Suprapubic skin (tissue), 4 donors: ENCODE results near the gene BGLAP. TPM values are rescaled to one million over a fixed set of nuclear protein-coding genes. Genes with fewer than 3 reads are reported as not detected.
A peak's percentile ranks its signal among the peaks of the same experiment; 100 is the strongest.

Source experiments
- DNase-seq, 2 donors: peaks; one replicate each; pipeline ENCODE4 v3.0.0-alpha.2; 2019; ENCODE audit warnings: low spot score in 2 of 2
- H3K27ac ChIP-seq: fragments of 200-600 bp; sonication (generic); one replicate; pipeline ENCODE4 v1.5.1; 2019
- H3K27me3 ChIP-seq: fragments of 200-600 bp; sonication (generic); one replicate; pipeline ENCODE4 v1.5.1; 2019
- H3K36me3 ChIP-seq: fragments of 200-600 bp; sonication (generic); one replicate; pipeline ENCODE4 v1.5.1; 2019
- H3K4me1 ChIP-seq: fragments of 200-600 bp; sonication (generic); one replicate; pipeline ENCODE4 v1.5.1; 2019
- H3K4me3 ChIP-seq: fragments of 200-600 bp; sonication (generic); one replicate; pipeline ENCODE4 v1.5.1; 2019; ENCODE audit warnings: mild to moderate bottlenecking
- H3K9me3 ChIP-seq: fragments of 200-600 bp; sonication (generic); one replicate; pipeline ENCODE4 v1.5.1; 2019
- EP300 ChIP-seq: sonication (generic); formaldehyde crosslinking; IDR thresholded peaks from one replicate; pipeline ENCODE4 v1.6.1; 2017; ENCODE audit warnings: antibody characterized with exemption
- POLR2A ChIP-seq, 2 donors: fragments of 450-650 bp; IDR thresholded peaks; one replicate each; pipeline ENCODE4 v1.6.1; 2017; ENCODE audit warnings: antibody characterized with exemption in 2 of 2, mild to moderate bottlenecking in 2 of 2, moderate library complexity in 2 of 2
- POLR2AphosphoS5 ChIP-seq, 3 donors: sonication (generic); formaldehyde crosslinking; IDR thresholded peaks; one replicate each; pipeline ENCODE4 v1.6.1; 2017; ENCODE audit warnings: antibody characterized with exemption in 3 of 3
- WGBS: methylation state at CpG from one replicate; pipeline ENCODE4 v1.1.5; 2018; 5-methylcytosine and 5-hydroxymethylcytosine counted together
- total RNA-seq, 4 donors: library from RNA; depleted of rRNA; stranded (reverse); fragments of >200 nt; gene quantifications; one replicate each; pipeline ENCODE4 v1.1.0, GENCODE V29; 2016
- TF ChIP-seq, protein P1 (sequence below), 2 donors: fragments of 200-600 bp in 1 of 2; fragments of 450-650 bp in 1 of 2; sonication (generic) in 1 of 2; IDR thresholded peaks; one replicate each; pipeline ENCODE4 v1.5.1; 2016 to 2019; ENCODE audit warnings: antibody characterized with exemption in 2 of 2, mild to moderate bottlenecking in 1 of 2, moderate library complexity in 1 of 2

BGLAP gene
- total RNA-seq, 4 donors from 2014 or later = 1.2 to 4.4 TPM; not detected in 2

DNA sequence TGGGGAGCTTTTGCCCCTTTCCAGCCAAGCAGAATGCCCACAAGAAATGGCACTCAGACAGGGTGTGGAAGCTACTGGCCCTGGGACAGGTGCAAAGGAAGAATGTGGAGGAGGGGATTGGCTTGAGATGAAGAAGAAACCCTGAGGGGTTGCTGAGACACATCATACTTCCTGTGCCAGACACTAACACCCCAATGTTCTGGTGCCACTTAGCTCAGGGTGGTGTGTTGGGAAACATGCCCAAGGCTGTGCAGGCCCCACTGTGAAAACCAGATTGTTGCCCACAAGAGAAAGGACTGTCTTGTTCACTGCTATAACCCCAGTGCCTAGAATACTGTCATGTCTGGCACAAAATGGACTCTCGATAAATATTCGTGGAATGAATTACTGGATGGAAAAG, 15.7 kb downstream of the BGLAP start:
- Histone ChIP-seq H3K27ac (no peak overlapping the region), H3K4me3 (no peak overlapping the region), H3K27me3 (no peaks in the 10 kb centered on the region), H3K36me3 (peaks cover 92% of the 10 kb centered on the region), H3K9me3 (no peaks in the 10 kb centered on the region), H3K4me1 (peaks cover 7% of the 10 kb centered on the region)
- WGBS = 52% methylated on average over 2 of the region's 2 CpGs
- no peak for DNase-seq
- TF ChIP-seq, protein P1, sequence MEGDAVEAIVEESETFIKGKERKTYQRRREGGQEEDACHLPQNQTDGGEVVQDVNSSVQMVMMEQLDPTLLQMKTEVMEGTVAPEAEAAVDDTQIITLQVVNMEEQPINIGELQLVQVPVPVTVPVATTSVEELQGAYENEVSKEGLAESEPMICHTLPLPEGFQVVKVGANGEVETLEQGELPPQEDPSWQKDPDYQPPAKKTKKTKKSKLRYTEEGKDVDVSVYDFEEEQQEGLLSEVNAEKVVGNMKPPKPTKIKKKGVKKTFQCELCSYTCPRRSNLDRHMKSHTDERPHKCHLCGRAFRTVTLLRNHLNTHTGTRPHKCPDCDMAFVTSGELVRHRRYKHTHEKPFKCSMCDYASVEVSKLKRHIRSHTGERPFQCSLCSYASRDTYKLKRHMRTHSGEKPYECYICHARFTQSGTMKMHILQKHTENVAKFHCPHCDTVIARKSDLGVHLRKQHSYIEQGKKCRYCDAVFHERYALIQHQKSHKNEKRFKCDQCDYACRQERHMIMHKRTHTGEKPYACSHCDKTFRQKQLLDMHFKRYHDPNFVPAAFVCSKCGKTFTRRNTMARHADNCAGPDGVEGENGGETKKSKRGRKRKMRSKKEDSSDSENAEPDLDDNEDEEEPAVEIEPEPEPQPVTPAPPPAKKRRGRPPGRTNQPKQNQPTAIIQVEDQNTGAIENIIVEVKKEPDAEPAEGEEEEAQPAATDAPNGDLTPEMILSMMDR (IDR thresholded peaks at IDR 0.05) = no peak
- TF ChIP-seq POLR2AphosphoS5 (IDR thresholded peaks at IDR 0.05) (no peak), EP300 (no peak), POLR2A (IDR thresholded peaks at IDR 0.05) (no peak)

- no peak for TF ChIP-seq POLR2A (IDR thresholded peaks at IDR 0.05)
- TF ChIP-seq POLR2AphosphoS5 (IDR thresholded peaks at IDR 0.05) = no peak
- TF ChIP-seq, protein P1 (IDR thresholded peaks at IDR 0.05) = no peak
- TF ChIP-seq EP300 = no peak
- Histone ChIP-seq H3K27me3 (no peaks in the 10 kb centered on the region), H3K27ac (no peak overlapping the region), H3K4me3 (no peak overlapping the region), H3K36me3 (peaks cover 89% of the 10 kb centered on the region), H3K4me1 (peaks cover 13% of the 10 kb centered on the region), H3K9me3 (no peaks in the 10 kb centered on the region)
- DNase-seq = no peak
- 62% methylated on average over 7 of the region's 8 CpGs for WGBS
Measured at GRCh38 chr1:156258859-156259258, 16.9 kb downstream of the BGLAP start.

GRCh38 chr1:156259805-156260204, 17.8 kb downstream of the BGLAP start:
- peaks cover 90% of the 10 kb centered on the region for H3K36me3 ChIP-seq
- H3K4me1 ChIP-seq = peaks cover 13% of the 10 kb centered on the region
- no peaks in the 10 kb centered on the region for H3K27me3 ChIP-seq
- 85% methylated on average over 3 of the region's 3 CpGs for WGBS
- TF ChIP-seq, protein P1 (IDR thresholded peaks at IDR 0.05) = no peak
- no peak for TF ChIP-seq POLR2A (IDR thresholded peaks at IDR 0.05)
- no peak for TF ChIP-seq EP300
- H3K9me3 ChIP-seq = no peaks in the 10 kb centered on the region
- H3K4me3 ChIP-seq = no peak overlapping the region
- H3K27ac ChIP-seq = no peak overlapping the region
- no peak for DNase-seq

DNA sequence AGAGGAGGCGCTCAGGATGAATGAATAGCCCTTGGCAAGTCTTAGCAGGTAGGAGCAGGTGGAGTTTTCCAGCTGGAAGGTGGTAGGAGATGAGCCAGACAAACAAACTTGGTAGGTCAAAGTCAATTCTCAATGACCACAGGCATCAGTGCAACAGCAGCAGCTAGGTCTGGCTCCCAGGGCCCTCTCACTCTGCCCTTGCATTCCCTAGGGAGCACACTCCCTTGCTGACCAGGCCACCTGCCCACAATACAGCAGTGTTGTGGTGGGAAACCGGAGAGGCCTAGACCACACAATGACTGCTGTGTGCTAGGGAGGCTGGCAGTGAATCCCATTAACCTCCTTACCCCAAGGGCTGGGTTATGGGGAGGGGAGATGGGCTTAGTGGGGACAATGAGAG, 18.9 kb downstream of the BGLAP start:
- H3K4me3 ChIP-seq = no peak overlapping the region
- no peaks in the 10 kb centered on the region for H3K27me3 ChIP-seq
- WGBS = 73% methylated on average over 2 of the region's 2 CpGs

GRCh38 chr1:156262461-156263287, 20.7 kb downstream of the BGLAP start:
- H3K27me3 ChIP-seq = no peaks in the 10 kb centered on the region
- WGBS = 54% methylated on average over 9 of the region's 9 CpGs
- H3K9me3 ChIP-seq = no peaks in the 10 kb centered on the region
- TF ChIP-seq EP300 (no peak), POLR2AphosphoS5 (IDR thresholded peaks at IDR 0.05) (peak in 1 of 3 donors; percentile 35), POLR2A (IDR thresholded peaks at IDR 0.05) (no peak)
- TF ChIP-seq, protein P1 (IDR thresholded peaks at IDR 0.05) = no peak
- H3K4me3 ChIP-seq = no peak overlapping the region
- DNase-seq = no peak
- peak overlapping the region; percentile 45 for H3K27ac ChIP-seq
- peaks cover 13% of the 10 kb centered on the region for H3K4me1 ChIP-seq
- peaks cover 94% of the 10 kb centered on the region for H3K36me3 ChIP-seq

More for the DNA sequence above, 18.9 kb downstream of the BGLAP start:
- peaks cover 93% of the 10 kb centered on the region for H3K36me3 ChIP-seq
- peaks cover 13% of the 10 kb centered on the region for H3K4me1 ChIP-seq
- H3K27ac ChIP-seq = no peak overlapping the region
- H3K9me3 ChIP-seq = no peaks in the 10 kb centered on the region
- TF ChIP-seq EP300 (no peak), POLR2A (IDR thresholded peaks at IDR 0.05) (no peak), POLR2AphosphoS5 (IDR thresholded peaks at IDR 0.05) (no peak)
- TF ChIP-seq, protein P1 (IDR thresholded peaks at IDR 0.05) = no peak
- no peak for DNase-seq
